A549 (cell line): Measurements from ENCODE around the gene MYO15A. TPM values are rescaled to one million over a fixed set of nuclear protein-coding genes. Genes with fewer than 3 reads are reported as not detected.

Experiments
- ATAC-seq, 2 experiments: fragments of 200-7000 bp in 1 of 2; fragments of >200 bp in 1 of 2; cut with Nextera tagmentation in 1 of 2; cut with Tn5 transposase in 1 of 2; 3 replicates each; pipeline versions ENCODE4 v1.8.0 to v1.9.1; 2018 to 2020; ENCODE audit warnings: mild to moderate bottlenecking in 1 of 2, moderate library complexity in 1 of 2
- CTCF ChIA-PET: fragments of 300-600 bp; sonication (Branson Sonifier 250); formaldehyde crosslinking; extraction: SDS; loops from one replicate; lab custom pipeline; 2021; ENCODE audit warnings: antibody characterized with exemption, inconsistent platforms; lab: Yijun Ruan, JAX
- POLR2A ChIA-PET: fragments of 350-600 bp; formaldehyde crosslinking; extraction: SDS; loops from one replicate; lab custom pipeline; 2021; ENCODE audit warnings: antibody characterized with exemption, inconsistent platforms; lab: Yijun Ruan, JAX
- DNase-seq, 2 experiments: peaks; one replicate each; pipeline versions ENCODE4 v3.0.0 to v3.0.0-alpha.2; 2011 to 2016; ENCODE audit warnings: low read depth in 1 of 2, low spot score in 1 of 2
- FAIRE-seq: peaks from 2 replicates; lab custom pipeline; 2011; peaks lifted over from hg19 to GRCh38; lab: Jason Lieb, UNC
- H3K27ac ChIP-seq, 2 experiments: fragments of >200 bp; sonication (Bioruptor Twin); formaldehyde crosslinking; 3 replicates each; pipeline ENCODE4 v1.5.1; 2016 to 2017
- H3K4me1 ChIP-seq: fragments of >200 bp; sonication (Bioruptor Twin); formaldehyde crosslinking; 3 replicates; pipeline ENCODE4 v1.6.1; 2016
- H3K4me2 ChIP-seq: fragments of >200 bp; sonication (Bioruptor Twin); formaldehyde crosslinking; 3 replicates; pipeline ENCODE4 v1.6.1; 2016
- H3K4me3 ChIP-seq: fragments of >200 bp; sonication (Bioruptor Twin); formaldehyde crosslinking; 3 replicates; pipeline ENCODE4 v1.5.1; 2016
- H3K9me3 ChIP-seq: fragments of >200 bp; sonication (Bioruptor Twin); formaldehyde crosslinking; 3 replicates; pipeline ENCODE4 v1.6.1; 2016
- CBX2 ChIP-seq: fragments of 200-600 bp; sonication (generic); IDR thresholded peaks from 2 replicates; pipeline ENCODE4 v1.6.1; 2016; ENCODE audit warnings: low read depth, mild to moderate bottlenecking, borderline replicate concordance
- CEBPB ChIP-seq, 2 experiments: fragments of >200 bp in 1 of 2; sonication (Bioruptor Twin) in 1 of 2; formaldehyde crosslinking in 1 of 2; IDR thresholded peaks; 2 replicates each; pipeline ENCODE4 v1.6.1; 2012 to 2016
- CHD4 ChIP-seq: fragments of 200-600 bp; sonication (generic); IDR thresholded peaks from 2 replicates; pipeline ENCODE4 v1.6.1; 2016; ENCODE audit warnings: antibody characterized with exemption, mild to moderate bottlenecking, borderline replicate concordance
- EHF ChIP-seq: fragments of 250-450 bp; sonication (Bioruptor Pico); IDR thresholded peaks from 2 replicates; pipeline ENCODE4 v1.5.0; 2020; ENCODE audit warnings: mild to moderate bottlenecking
- EHMT2 ChIP-seq: fragments of 200-600 bp; sonication (generic); IDR thresholded peaks from 2 replicates; pipeline ENCODE4 v1.6.1; 2016; ENCODE audit warnings: antibody characterized with exemption, low read depth, mild to moderate bottlenecking, moderate library complexity
- FOSB ChIP-seq: fragments of 250-450 bp; sonication (Bioruptor Pico); IDR thresholded peaks from 2 replicates; pipeline ENCODE4 v1.5.0; 2020; ENCODE audit warnings: mild to moderate bottlenecking, moderate library complexity
- FOXS1 ChIP-seq: fragments of 250-450 bp; sonication (Bioruptor Pico); IDR thresholded peaks from 2 replicates; pipeline ENCODE4 v1.5.0; 2020; ENCODE audit warnings: mild to moderate bottlenecking, moderate library complexity
- GATA3 ChIP-seq: IDR thresholded peaks from 2 replicates; pipeline ENCODE4 v1.6.1; 2012; ENCODE audit warnings: borderline replicate concordance
- HEYL ChIP-seq: fragments of 250-450 bp; sonication (Bioruptor Pico); IDR thresholded peaks from 2 replicates; pipeline ENCODE4 v1.8.0; 2021; ENCODE audit warnings: mild to moderate bottlenecking, moderate library complexity
- HOXB5 ChIP-seq: fragments of 250-450 bp; sonication (Bioruptor Pico); IDR thresholded peaks from 2 replicates; pipeline ENCODE4 v1.5.0; 2020; ENCODE audit warnings: mild to moderate bottlenecking, moderate library complexity
- JUN ChIP-seq, 2 experiments: fragments of >200 bp; sonication (Bioruptor Twin); formaldehyde crosslinking; IDR thresholded peaks; 2 replicates in 1 of 2; 3 replicates in 1 of 2; pipeline ENCODE4 v1.6.1; 2016 to 2017
- JUNB ChIP-seq: fragments of >200 bp; sonication (Bioruptor Twin); formaldehyde crosslinking; IDR thresholded peaks from 2 replicates; pipeline ENCODE4 v1.6.1; 2016
- MYC ChIP-seq: IDR thresholded peaks from 2 replicates; pipeline ENCODE4 v1.6.1; 2012; ENCODE audit warnings: mild to moderate bottlenecking, inconsistent platforms, low read length, improper control_type of control experiment, borderline replicate concordance
- NR3C1 ChIP-seq: fragments of >200 bp; sonication (Bioruptor Twin); formaldehyde crosslinking; IDR thresholded peaks from 3 replicates; pipeline ENCODE4 v1.6.1; 2017
- PHF8 ChIP-seq: fragments of 200-600 bp; sonication (generic); IDR thresholded peaks from 2 replicates; pipeline ENCODE4 v1.6.1; 2016; ENCODE audit warnings: low read depth, mild to moderate bottlenecking, antibody characterized with exemption, moderate library complexity, borderline replicate concordance
- POLR2A ChIP-seq: IDR thresholded peaks from 2 replicates; pipeline ENCODE4 v1.6.1; 2012; ENCODE audit warnings: mild to moderate bottlenecking, low read length
- RAD21 ChIP-seq, 2 experiments: fragments of >200 bp in 1 of 2; sonication (Bioruptor Twin) in 1 of 2; formaldehyde crosslinking in 1 of 2; IDR thresholded peaks in 1 of 2; conservative IDR thresholded peaks in 1 of 2; 2 replicates in 1 of 2; 3 replicates in 1 of 2; pipeline ENCODE4 v1.6.1; 2012 to 2018; ENCODE audit warnings: inconsistent platforms in 1 of 2
- RARB ChIP-seq: fragments of 250-450 bp; sonication (Bioruptor Pico); IDR thresholded peaks from 2 replicates; pipeline ENCODE4 v1.8.0; 2021; ENCODE audit warnings: mild to moderate bottlenecking, moderate library complexity
- ZNF302 ChIP-seq: fragments of 250-450 bp; sonication (Bioruptor Pico); IDR thresholded peaks from 2 replicates; pipeline ENCODE4 v1.9.0; 2021; ENCODE audit warnings: inconsistent platforms, mild to moderate bottlenecking, moderate library complexity
- ZSCAN20 ChIP-seq: fragments of 250-450 bp; sonication (Bioruptor Pico); IDR thresholded peaks from 2 replicates; pipeline ENCODE4 v1.8.0; 2022; ENCODE audit warnings: mild to moderate bottlenecking, moderate library complexity
- WGBS: methylation state at CpG from one replicate; pipeline ENCODE4 v1.1.6; 2017; ENCODE audit errors: missing lambda C conversion rate; 5-methylcytosine and 5-hydroxymethylcytosine counted together
- polyA plus RNA-seq, 4 experiments: library from polyadenylated mRNA; depleted of rRNA in 3 of 4; stranded (reverse); fragments of >200 nt; fragmentation: RNase III in 1 of 4; extraction: RNeasy Plus Mini Kit Qiagen cat#74134 plus additional on column Dnase treatment in 1 of 4; gene quantifications; 2 replicates in 3 of 4; 3 replicates in 1 of 4; pipeline ENCODE4 v1.2.3, GENCODE V29; 2011 to 2017
- TF ChIP-seq, protein P1 (sequence below): fragments of 250-450 bp; sonication (Bioruptor Pico); IDR thresholded peaks from 2 replicates; pipeline ENCODE4 v1.5.0; 2021; ENCODE audit warnings: mild to moderate bottlenecking, moderate library complexity, borderline replicate concordance
- TF ChIP-seq, protein P2 (sequence below): fragments of >200 bp; sonication (Bioruptor Twin); formaldehyde crosslinking; IDR thresholded peaks from 3 replicates; pipeline ENCODE4 v1.5.1; 2016
- TF ChIP-seq, protein P3 (sequence below): fragments of 150-350 bp; IDR thresholded peaks from 2 replicates; pipeline ENCODE4 v1.6.1; 2014; ENCODE audit warnings: low read depth, mild to moderate bottlenecking, low read length

MYO15A gene
- polyA plus RNA-seq, 2 of the 4 experiments (the other 2 are of a cell fraction) = 0.22 to 0.26 TPM

DNA sequence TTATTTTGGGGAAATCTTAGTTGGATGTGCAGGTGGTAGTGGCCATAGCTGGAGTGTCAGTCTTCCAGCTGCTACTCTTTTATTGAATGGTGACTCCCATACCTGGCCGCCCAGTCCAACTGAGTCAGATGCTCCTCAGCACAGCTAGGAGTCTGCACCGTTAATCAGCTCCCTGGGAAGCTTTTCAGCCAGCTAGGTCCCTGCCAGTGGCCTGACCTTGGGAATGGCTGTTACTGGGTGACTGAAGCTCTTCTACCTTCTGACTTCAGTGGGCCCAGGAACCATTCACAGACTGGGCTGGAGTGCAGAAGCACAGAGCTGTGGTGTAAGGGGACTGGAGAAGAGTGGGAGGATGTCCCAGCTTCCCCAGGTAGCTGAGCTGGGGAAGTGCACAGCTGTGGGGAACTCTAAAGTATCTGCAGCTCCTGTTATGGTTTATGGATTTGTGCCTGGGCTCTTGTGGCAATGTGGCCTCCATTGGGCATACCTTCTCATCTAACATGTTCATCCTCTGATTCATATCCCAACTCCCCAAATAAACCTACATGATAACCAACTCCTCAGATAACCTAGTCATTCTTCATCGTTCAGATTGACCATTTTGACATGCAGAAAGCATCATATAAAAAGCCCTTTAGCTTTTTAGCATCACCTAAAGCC, 89.1 kb downstream of the MYO15A start:
- 87% methylated on average over 3 of the region's 3 CpGs for WGBS
- ATAC-seq (no peak), DNase-seq (no peak), FAIRE-seq (no peak)
- ChIA-PET POLR2A (interaction anchor here (0.7 kb wide), 1 partner anchor 9 kb away, joined by 3 read pairs; no protein-coding TSS in a partner anchor), CTCF (interaction anchor here (1.2 to 13.0 kb wide), 5 partner anchors 8 to 50 kb away, joined by 3 to 106 read pairs (median 12); partner anchors contain the start of gene ALKBH5)
- peaks cover 5% of the 10 kb centered on the region; the same call in 2 of the 3 replicates for H3K4me1 ChIP-seq
- H3K27ac ChIP-seq = no peak overlapping the region
- no peak overlapping the region for H3K4me2 ChIP-seq
- no peaks in the 10 kb centered on the region for H3K9me3 ChIP-seq
- H3K4me3 ChIP-seq = no peak overlapping the region
- TF ChIP-seq ZNF302 (CRISPR knock-in tag) (no peak), HOXB5 (CRISPR knock-in tag) (no peak), RARB (CRISPR knock-in tag) (no peak), EHF (CRISPR knock-in tag) (no peak), HEYL (CRISPR knock-in tag) (no peak), CEBPB (IDR thresholded peaks at IDR 0.05) (no peak), PHF8 (no peak), EHMT2 (no peak), NR3C1 (no peak), GATA3 (no peak), MYC (no peak), JUNB (no peak), FOSB (CRISPR knock-in tag) (no peak), CHD4 (no peak)
- TF ChIP-seq, protein P1, sequence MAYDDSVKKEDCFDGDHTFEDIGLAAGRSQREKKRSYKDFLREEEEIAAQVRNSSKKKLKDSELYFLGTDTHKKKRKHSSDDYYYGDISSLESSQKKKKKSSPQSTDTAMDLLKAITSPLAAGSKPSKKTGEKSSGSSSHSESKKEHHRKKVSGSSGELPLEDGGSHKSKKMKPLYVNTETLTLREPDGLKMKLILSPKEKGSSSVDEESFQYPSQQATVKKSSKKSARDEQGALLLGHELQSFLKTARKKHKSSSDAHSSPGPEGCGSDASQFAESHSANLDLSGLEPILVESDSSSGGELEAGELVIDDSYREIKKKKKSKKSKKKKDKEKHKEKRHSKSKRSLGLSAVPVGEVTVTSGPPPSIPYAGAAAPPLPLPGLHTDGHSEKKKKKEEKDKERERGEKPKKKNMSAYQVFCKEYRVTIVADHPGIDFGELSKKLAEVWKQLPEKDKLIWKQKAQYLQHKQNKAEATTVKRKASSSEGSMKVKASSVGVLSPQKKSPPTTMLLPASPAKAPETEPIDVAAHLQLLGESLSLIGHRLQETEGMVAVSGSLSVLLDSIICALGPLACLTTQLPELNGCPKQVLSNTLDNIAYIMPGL = no peak
- TF ChIP-seq, protein P2, sequence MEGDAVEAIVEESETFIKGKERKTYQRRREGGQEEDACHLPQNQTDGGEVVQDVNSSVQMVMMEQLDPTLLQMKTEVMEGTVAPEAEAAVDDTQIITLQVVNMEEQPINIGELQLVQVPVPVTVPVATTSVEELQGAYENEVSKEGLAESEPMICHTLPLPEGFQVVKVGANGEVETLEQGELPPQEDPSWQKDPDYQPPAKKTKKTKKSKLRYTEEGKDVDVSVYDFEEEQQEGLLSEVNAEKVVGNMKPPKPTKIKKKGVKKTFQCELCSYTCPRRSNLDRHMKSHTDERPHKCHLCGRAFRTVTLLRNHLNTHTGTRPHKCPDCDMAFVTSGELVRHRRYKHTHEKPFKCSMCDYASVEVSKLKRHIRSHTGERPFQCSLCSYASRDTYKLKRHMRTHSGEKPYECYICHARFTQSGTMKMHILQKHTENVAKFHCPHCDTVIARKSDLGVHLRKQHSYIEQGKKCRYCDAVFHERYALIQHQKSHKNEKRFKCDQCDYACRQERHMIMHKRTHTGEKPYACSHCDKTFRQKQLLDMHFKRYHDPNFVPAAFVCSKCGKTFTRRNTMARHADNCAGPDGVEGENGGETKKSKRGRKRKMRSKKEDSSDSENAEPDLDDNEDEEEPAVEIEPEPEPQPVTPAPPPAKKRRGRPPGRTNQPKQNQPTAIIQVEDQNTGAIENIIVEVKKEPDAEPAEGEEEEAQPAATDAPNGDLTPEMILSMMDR = no peak

DNA sequence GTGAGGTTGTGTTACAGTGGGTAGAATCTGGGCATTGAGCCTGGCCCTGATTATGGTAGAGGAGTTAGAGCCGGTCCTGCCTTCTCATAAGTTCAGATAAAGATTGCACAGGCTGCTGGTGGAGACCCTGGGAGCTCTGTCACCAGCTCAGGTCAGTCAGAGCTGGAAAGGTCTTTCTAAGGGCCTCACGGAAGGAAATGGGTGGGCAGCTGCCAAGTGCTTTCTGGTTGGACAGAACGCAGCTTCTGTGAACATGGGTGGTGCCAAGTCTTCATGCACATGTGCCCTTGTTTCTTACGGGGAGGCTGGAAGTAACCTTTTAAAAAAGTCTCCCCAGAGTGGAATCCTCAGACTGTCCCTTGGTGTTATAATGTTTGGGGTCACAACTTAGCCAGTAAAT, 90.0 kb downstream of the MYO15A start:
- TF ChIP-seq CBX2 = no peak
- no peak for TF ChIP-seq CHD4
- TF ChIP-seq ZSCAN20 (CRISPR knock-in tag) = no peak
- ChIA-PET POLR2A (interaction anchor here (0.8 kb wide), 1 partner anchor 12 kb away, joined by 3 read pairs; no protein-coding TSS in a partner anchor), CTCF (interaction anchor here (0.9 to 13.0 kb wide), 4 partner anchors 9 to 26 kb away, joined by 3 to 106 read pairs (median 22); partner anchors contain the start of genes ALKBH5 and LLGL1)
- Histone ChIP-seq H3K9me3 (no peaks in the 10 kb centered on the region), H3K4me3 (no peak overlapping the region), H3K4me1 (peaks cover 13% of the 10 kb centered on the region), H3K27ac (no peak overlapping the region), H3K4me2 (no peak overlapping the region)
- 84% methylated on average over 4 of the region's 4 CpGs for WGBS
- DNase-seq (no peak), ATAC-seq (no peak), FAIRE-seq (no peak)

DNA sequence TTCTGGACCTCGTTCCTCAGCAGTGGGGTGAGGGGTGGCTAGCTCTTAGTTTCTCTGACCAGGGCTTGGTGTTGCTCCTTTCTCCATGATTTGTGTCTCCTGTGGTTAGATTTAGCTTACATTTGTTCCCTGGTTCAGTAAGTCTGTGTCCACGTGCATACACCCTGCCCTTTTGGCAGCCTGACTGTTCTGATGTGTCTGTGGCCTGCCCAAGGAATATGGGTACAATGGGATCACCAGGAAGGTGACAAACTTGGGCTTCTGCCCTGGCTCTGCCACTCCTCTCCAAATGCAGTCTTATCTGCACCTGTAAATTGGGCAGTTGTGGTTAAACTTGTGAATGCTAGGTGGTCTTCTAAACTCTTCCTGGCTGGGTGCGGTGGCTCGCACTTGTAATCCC, 92.6 kb downstream of the MYO15A start:
- TF ChIP-seq FOXS1 (CRISPR knock-in tag) = no peak
- TF ChIP-seq, protein P3, sequence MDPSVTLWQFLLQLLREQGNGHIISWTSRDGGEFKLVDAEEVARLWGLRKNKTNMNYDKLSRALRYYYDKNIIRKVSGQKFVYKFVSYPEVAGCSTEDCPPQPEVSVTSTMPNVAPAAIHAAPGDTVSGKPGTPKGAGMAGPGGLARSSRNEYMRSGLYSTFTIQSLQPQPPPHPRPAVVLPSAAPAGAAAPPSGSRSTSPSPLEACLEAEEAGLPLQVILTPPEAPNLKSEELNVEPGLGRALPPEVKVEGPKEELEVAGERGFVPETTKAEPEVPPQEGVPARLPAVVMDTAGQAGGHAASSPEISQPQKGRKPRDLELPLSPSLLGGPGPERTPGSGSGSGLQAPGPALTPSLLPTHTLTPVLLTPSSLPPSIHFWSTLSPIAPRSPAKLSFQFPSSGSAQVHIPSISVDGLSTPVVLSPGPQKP = no peak
- TF ChIP-seq JUN (IDR thresholded peaks at IDR 0.05) = no peak
- TF ChIP-seq POLR2A = no peak
- no peak for TF ChIP-seq RAD21 (conservative IDR thresholded peaks at IDR 0.05 in 1 of 2, IDR thresholded peaks at IDR 0.05 in 1 of 2)
- no peak for FAIRE-seq
- H3K4me3 ChIP-seq = no peak overlapping the region
- H3K27ac ChIP-seq = no peak overlapping the region
- H3K9me3 ChIP-seq = no peaks in the 10 kb centered on the region
- no peak for DNase-seq
- peaks cover 14% of the 10 kb centered on the region for H3K4me1 ChIP-seq
- ATAC-seq = no peak
- CTCF ChIA-PET = interaction anchor here (0.8 to 13.0 kb wide), 6 partner anchors 11 to 62 kb away, joined by 3 to 106 read pairs (median 8); partner anchors contain the start of gene ALKBH5
- POLR2A ChIA-PET = interaction anchor here (1.8 kb wide), 1 partner anchor 18 kb away, joined by 8 read pairs; the partner anchor contains the start of gene ALKBH5
- no peak overlapping the region for H3K4me2 ChIP-seq
- 93% methylated on average over 4 of the region's 4 CpGs for WGBS
